Right kidney (tissue), 1 donor: ENCODE measurements around the gene P2RX1.
"Not testable (repeated sequence)": the region's sequence is repeated elsewhere in the genome, so short reads cannot be mapped to it uniquely, and the experiment has no call there.

ENCODE experiments used
- DNase-seq: peaks from one replicate; pipeline ENCODE4 v3.0.0-alpha.2; 2016

P2RX1 gene

DNA sequence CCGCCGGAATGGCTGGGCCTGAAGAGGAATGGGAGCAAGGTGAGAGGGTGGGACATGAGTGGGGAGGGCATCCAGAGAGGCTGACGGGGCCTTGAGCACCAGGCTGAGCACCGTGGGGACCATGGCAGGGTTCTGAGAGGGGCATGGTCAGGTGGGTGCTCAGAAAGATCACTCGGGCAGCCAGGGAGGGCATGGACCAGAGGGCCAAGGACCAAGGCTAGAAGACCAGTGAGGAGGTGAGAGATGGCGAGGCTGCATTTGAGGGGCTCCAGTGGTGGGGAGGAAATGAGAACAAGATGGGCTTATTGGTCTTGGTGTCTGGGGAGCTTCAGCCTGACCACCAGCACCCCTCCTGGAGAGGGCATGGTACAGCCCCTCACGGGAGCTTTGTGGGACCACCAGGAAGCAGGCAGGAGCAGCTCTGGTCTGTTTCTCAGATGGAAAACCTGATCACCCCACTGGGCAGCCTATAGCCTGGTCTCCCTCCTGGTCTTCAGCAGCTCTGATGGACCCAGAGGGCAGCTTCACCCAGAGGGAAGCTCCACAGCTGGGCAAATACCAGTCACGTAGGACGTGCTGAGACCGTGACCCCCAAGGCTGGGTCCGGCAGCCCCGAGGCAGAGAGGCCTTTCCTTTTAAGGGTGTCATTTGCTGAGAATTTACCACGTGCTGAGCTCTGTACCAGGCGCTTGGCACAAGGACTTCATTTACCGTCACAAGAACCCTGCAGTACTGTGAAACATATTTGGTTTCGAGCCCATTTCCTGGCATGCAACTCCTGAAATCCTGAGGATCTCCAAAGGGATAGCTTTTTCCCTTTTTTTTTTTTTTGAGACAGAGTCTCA is 58.8 kb downstream of the P2RX1 start:
- no peak for DNase-seq

DNA sequence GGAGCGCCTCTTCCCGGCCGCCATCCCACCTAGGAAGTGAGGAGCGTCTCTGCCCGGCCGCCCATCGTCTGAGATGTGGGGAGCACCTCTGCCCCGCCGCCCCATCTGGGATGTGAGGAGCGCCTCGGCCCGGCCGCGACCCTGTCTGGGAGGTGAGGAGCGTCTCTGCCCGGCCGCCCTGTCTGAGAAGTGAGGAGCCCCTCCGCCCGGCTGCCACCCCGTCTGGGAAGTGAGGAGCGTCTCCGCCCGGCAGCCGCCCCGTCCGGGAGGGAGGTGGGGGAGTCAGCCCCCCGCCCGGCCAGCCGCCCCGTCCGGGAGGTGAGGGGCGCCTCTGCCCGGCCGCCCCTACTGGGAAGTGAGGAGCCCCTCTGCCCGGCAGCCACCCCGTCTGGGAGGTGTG is 62.1 kb downstream of the P2RX1 start:
- DNase-seq: not testable (repeated sequence)

DNA sequence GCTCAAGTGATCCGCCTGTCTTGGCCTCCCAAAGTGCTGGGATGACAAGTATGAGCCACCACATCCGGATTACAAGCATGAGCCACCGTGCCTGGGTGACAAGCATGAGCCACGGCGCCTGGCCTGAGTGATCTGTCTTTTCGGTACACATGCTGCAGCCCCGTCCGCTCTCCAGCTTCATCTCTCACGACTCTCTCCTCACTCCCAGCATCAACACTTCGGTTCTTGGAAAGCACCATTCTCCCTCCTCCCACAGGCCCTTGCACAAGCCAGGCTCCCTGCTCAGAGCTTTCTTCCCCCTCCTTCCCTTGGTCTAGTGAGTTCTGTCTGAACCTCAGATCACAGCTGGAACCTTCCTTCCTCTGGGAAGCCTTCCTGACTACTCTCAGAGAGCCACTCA is 63.7 kb downstream of the P2RX1 start:
- no peak for DNase-seq

- DNase-seq: no peak
These were observed 64.7 kb downstream of the P2RX1 start for GRCh38 chr17:3851461-3852100.

GRCh38 chr17:3848229-3848835 is 67.9 kb downstream of the P2RX1 start:
- DNase-seq: no peak

GRCh38 chr17:3847165-3847670 is 69.0 kb downstream of the P2RX1 start:
- DNase-seq: no peak
